K562 (cell line): ENCODE measurements around the gene KIF1A. TPM values are rescaled to one million over a fixed set of nuclear protein-coding genes. Genes with fewer than 3 reads are reported as not detected.

ENCODE experiments used
- ATAC-seq: fragments of 200-7000 bp; cut with Tn5 transposase; 3 replicates; pipeline ENCODE4 v1.9.1; 2020; ENCODE audit warnings: moderate library complexity
- BruUV-seq: library from RNA; stranded (reverse); fragments of 400-500 nt; replicated peaks from 2 replicates; lab custom pipeline; 2021; lab: Mats Ljungman, UMichigan
- CTCF ChIA-PET: fragments of 300-600 bp; formaldehyde crosslinking; extraction: SDS; loops from one replicate; lab custom pipeline; 2021; ENCODE audit warnings: low intra/inter-chr PET ratio; lab: Yijun Ruan, JAX
- POLR2A ChIA-PET: fragments of 300-600, 350-650 bp; sonication (Branson Sonifier 250); formaldehyde crosslinking; extraction: SDS; loops from one replicate; lab custom pipeline; 2021; ENCODE audit warnings: antibody characterized with exemption, inconsistent platforms; lab: Yijun Ruan, JAX
- DNase-seq, 4 experiments: peaks; one replicate each; pipeline versions ENCODE4 v3.0.0 to v3.0.0-alpha.2; 2011 to 2018; ENCODE audit warnings: low spot score in 3 of 4, mixed read lengths in 3 of 4; ENCODE audit errors: extremely low read depth in 1 of 4
- FAIRE-seq: peaks from 2 replicates; lab custom pipeline; 2011; peaks lifted over from hg19 to GRCh38; lab: Jason Lieb, UNC
- H2AFZ ChIP-seq: 2 replicates; pipeline ENCODE4 v1.6.0; 2011; ENCODE audit warnings: low read depth, low read length, control low read depth, inconsistent platforms
- H3K27ac ChIP-seq: fragments of 200-600 bp; 3 replicates; pipeline ENCODE4 v1.8.0; 2011; ENCODE audit warnings: low read depth, mild to moderate bottlenecking, control low read depth, inconsistent platforms, low read length, moderate library complexity, mixed read lengths; ENCODE audit errors: extremely low read depth
- H3K27me3 ChIP-seq, 2 experiments: fragments of 300-600 bp in 1 of 2; 2 replicates in 1 of 2; 3 replicates in 1 of 2; pipeline versions ENCODE4 v1.6.0 to v1.8.0; 2011; ENCODE audit warnings: inconsistent platforms in 2 of 2, low read length in 2 of 2, mild to moderate bottlenecking in 1 of 2, mixed read lengths in 1 of 2, moderate library complexity in 1 of 2; ENCODE audit not compliant: control insufficient read depth in 2 of 2, insufficient read depth in 2 of 2
- H3K36me3 ChIP-seq: fragments of 300-600 bp; 3 replicates; pipeline ENCODE4 v1.8.0; 2011; ENCODE audit warnings: mild to moderate bottlenecking, low read length, inconsistent platforms; ENCODE audit not compliant: control insufficient read depth, insufficient read depth
- H3K4me1 ChIP-seq, 2 experiments: fragments of 200-600 bp in 1 of 2; replicated peaks in 1 of 2; 2 replicates in 1 of 2; 3 replicates in 1 of 2; pipeline versions ENCODE4 v1.5.1 to v1.8.0; 2011; ENCODE audit warnings: inconsistent platforms in 2 of 2, low read length in 2 of 2, mild to moderate bottlenecking in 1 of 2, mixed read lengths in 1 of 2, moderate library complexity in 1 of 2; ENCODE audit not compliant: control insufficient read depth in 2 of 2, insufficient read depth in 2 of 2
- H3K4me2 ChIP-seq: 2 replicates; pipeline ENCODE4 v1.6.1; 2011; ENCODE audit warnings: low read length, control low read depth, inconsistent platforms, mixed read lengths; ENCODE audit not compliant: insufficient read depth
- H3K4me3 ChIP-seq: fragments of 200-600 bp; sonication (generic), shearing (Covaris generic); 2 replicates; pipeline ENCODE4 v1.5.1; 2016; ENCODE audit warnings: control low read depth, inconsistent platforms
- H3K79me2 ChIP-seq: fragments of 200-600 bp; 3 replicates; pipeline ENCODE4 v1.8.0; 2011; ENCODE audit warnings: low read length, inconsistent platforms; ENCODE audit not compliant: control insufficient read depth, insufficient read depth
- H3K9ac ChIP-seq, 2 experiments: 2 replicates each; pipeline versions ENCODE4 v1.6.0 to v1.6.1; 2011; ENCODE audit warnings: low read depth in 2 of 2, low read length in 2 of 2, control low read depth in 1 of 2, inconsistent platforms in 1 of 2, mild to moderate bottlenecking in 1 of 2, mixed read lengths in 1 of 2; ENCODE audit not compliant: insufficient read depth in 1 of 2
- H3K9me1 ChIP-seq: one replicate; pipeline ENCODE4 v1.6.0; 2011; ENCODE audit warnings: inconsistent platforms, mild to moderate bottlenecking, low read length, moderate library complexity; ENCODE audit not compliant: control insufficient read depth, insufficient read depth
- H3K9me3 ChIP-seq: replicated peaks from 2 replicates; pipeline ENCODE4 v1.5.1; 2011; ENCODE audit warnings: low read depth, low read length, inconsistent platforms; ENCODE audit not compliant: control insufficient read depth, insufficient read depth
- H4K20me1 ChIP-seq: replicated peaks from 2 replicates; pipeline ENCODE4 v1.6.1; 2011; ENCODE audit warnings: low read length, inconsistent platforms, mixed read lengths; ENCODE audit not compliant: control insufficient read depth, insufficient read depth
- ELF1 ChIP-seq: fragments of 200-800 bp; sonication (Bioruptor generic); IDR thresholded peaks from 2 replicates; pipeline ENCODE4 v1.6.1; 2016; ENCODE audit warnings: missing genetic modification characterization, missing compliant biosample characterization
- ERF ChIP-seq: fragments of 450-650 bp; formaldehyde crosslinking; IDR thresholded peaks from 2 replicates; pipeline ENCODE4 v1.4.0; 2020; ENCODE audit warnings: mild to moderate bottlenecking, mixed read lengths
- NFATC3 ChIP-seq: fragments of 450-650 bp; IDR thresholded peaks from 2 replicates; pipeline ENCODE4 v1.6.1; 2017; ENCODE audit warnings: mild to moderate bottlenecking
- SETDB1 ChIP-seq: IDR thresholded peaks from one replicate; pipeline ENCODE4 v1.6.1; 2012; ENCODE audit warnings: low read length, control low read depth, inconsistent platforms
- ZBTB1 ChIP-seq: sonication (generic); formaldehyde crosslinking; IDR thresholded peaks from 2 replicates; pipeline ENCODE4 v1.8.1; 2023; ENCODE audit warnings: missing genetic modification reagents, low read depth, mild to moderate bottlenecking, borderline replicate concordance
- ZNF584 ChIP-seq: fragments of 200-800 bp; sonication (Bioruptor generic); IDR thresholded peaks from 2 replicates; pipeline ENCODE4 v1.6.1; 2016; ENCODE audit warnings: low read depth, mild to moderate bottlenecking, missing genetic modification characterization, missing compliant biosample characterization
- ZNF707 ChIP-seq: fragments of 250-450 bp; sonication (Bioruptor Pico); conservative IDR thresholded peaks from 2 replicates; pipeline ENCODE4 v1.8.0; 2022; ENCODE audit warnings: inconsistent platforms, mild to moderate bottlenecking, moderate library complexity
- WGBS: fragments of 100-300 bp; shearing (Covaris generic); methylation state at CpG from one replicate; pipeline ENCODE4 v1.1.6; 2016; ENCODE audit warnings: low coverage, mixed read lengths; ENCODE audit not compliant: insufficient coverage; ENCODE audit errors: missing lambda C conversion rate; 5-methylcytosine and 5-hydroxymethylcytosine counted together
- in situ Hi-C: fragments of 300-500 bp; cut with MboI; formaldehyde crosslinking; loops from 4 replicates; pipeline ENCODE4 v1.15.0; 2018; ENCODE audit warnings: inconsistent platforms, mixed read lengths
- intact Hi-C: fragments of 100-400 bp; cut with micrococcal nuclease; formaldehyde crosslinking; loops from 2 replicates; pipeline ENCODE4 v1.14.2; 2022
- polyA plus RNA-seq, 8 experiments: library from polyadenylated mRNA; depleted of rRNA in 4 of 8; stranded (reverse) in 5 of 8; unstranded in 3 of 8; fragments of >200 nt; fragmentation: Nextera tagmentation in 2 of 8; fragmentation: Illumina TruSeq in 1 of 8; extraction: Ambion mirVana in 2 of 8; extraction: Trizol in 1 of 8; gene quantifications; 2 replicates each; pipeline versions ENCODE4 v1.2.1 to v1.2.3, GENCODE V29; 2011 to 2014; ENCODE audit warnings: inconsistent platforms in 1 of 8, missing spikeins in 1 of 8
- total RNA-seq, 7 experiments: library from RNA; depleted of rRNA in 6 of 7; stranded (reverse); fragments of >200 nt in 6 of 7; fragmentation: Illumina TruSeq in 2 of 7; extraction: Trizol in 2 of 7; gene quantifications; 2 replicates each; pipeline versions ENCODE4 v1.2.1 to v1.2.3, GENCODE V29; 2011 to 2021; ENCODE audit warnings: low replicate concordance in 1 of 7
- TF ChIP-seq, protein P1 (sequence below), 3 experiments: IDR thresholded peaks in 2 of 3; conservative IDR thresholded peaks in 1 of 3; 2 replicates each; pipeline ENCODE4 v1.5.1; 2011 to 2012; ENCODE audit warnings: low read length in 3 of 3, mild to moderate bottlenecking in 3 of 3, control low read depth in 2 of 3, improper control_type of control experiment in 1 of 3, inconsistent platforms in 1 of 3, low read depth in 1 of 3, mixed read lengths in 1 of 3, moderate library complexity in 1 of 3; ENCODE audit not compliant: insufficient read depth in 2 of 3

Gene KIF1A
- total and polyA plus RNA-seq, 9 of the 15 experiments (the other 6 are each of a cell fraction or from before 2014, with no cell fraction given) = 0.07 to 1.4 (median 0.45) TPM; not detected in 2

DNA sequence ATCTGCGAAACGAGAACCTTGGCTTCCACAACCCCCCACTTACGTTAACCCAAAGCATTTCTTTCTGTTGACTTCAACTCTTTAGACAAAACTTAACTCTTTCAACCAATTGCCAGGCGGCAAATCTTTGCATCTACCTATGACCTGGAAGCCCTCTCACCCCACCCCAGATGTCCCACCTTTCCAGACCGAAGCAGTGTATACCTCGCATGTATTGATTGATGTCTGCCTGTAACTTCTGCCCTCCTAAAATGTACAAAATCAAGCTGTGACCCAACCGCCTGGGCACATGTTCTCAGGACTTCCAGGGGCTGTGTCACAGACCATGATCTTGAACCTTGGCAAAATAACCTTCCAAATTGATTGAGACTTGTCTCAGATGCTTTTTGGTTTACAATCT, 149.6 kb downstream of the KIF1A start:
- Histone ChIP-seq H3K9me3 (no peaks in the 10 kb centered on the region), H3K27ac (no peak overlapping the region), H3K79me2 (no peaks in the 10 kb centered on the region), H3K36me3 (no peaks in the 10 kb centered on the region), H3K4me1 (no peaks in the 10 kb centered on the region; a peak in 1 of 5 replicates), H2AFZ (no peak overlapping the region), H3K9ac (no peak overlapping the region), H3K27me3 (peaks cover 0 to 14% of the 10 kb centered on the region in 2 experiments; a peak in 4 of 5 replicates), H4K20me1 (no peaks in the 10 kb centered on the region), H3K9me1 (no peaks in the 10 kb centered on the region), H3K4me3 (no peak overlapping the region), H3K4me2 (no peak overlapping the region)
- TF ChIP-seq ZNF707 (CRISPR knock-in tag) = no peak
- TF ChIP-seq ERF = no peak
- TF ChIP-seq, protein P1, sequence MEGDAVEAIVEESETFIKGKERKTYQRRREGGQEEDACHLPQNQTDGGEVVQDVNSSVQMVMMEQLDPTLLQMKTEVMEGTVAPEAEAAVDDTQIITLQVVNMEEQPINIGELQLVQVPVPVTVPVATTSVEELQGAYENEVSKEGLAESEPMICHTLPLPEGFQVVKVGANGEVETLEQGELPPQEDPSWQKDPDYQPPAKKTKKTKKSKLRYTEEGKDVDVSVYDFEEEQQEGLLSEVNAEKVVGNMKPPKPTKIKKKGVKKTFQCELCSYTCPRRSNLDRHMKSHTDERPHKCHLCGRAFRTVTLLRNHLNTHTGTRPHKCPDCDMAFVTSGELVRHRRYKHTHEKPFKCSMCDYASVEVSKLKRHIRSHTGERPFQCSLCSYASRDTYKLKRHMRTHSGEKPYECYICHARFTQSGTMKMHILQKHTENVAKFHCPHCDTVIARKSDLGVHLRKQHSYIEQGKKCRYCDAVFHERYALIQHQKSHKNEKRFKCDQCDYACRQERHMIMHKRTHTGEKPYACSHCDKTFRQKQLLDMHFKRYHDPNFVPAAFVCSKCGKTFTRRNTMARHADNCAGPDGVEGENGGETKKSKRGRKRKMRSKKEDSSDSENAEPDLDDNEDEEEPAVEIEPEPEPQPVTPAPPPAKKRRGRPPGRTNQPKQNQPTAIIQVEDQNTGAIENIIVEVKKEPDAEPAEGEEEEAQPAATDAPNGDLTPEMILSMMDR (IDR thresholded peaks at IDR 0.05 in 2 of 3, conservative IDR thresholded peaks at IDR 0.05 in 1 of 3; ENCODE audit: insufficient read depth in 2 of 3, low read depth in 1 of 3, low read length in 3 of 3) = no peak
- no peak for TF ChIP-seq ZBTB1 (CRISPR knock-in tag)
- TF ChIP-seq SETDB1 = no peak
- no peak for TF ChIP-seq ELF1 (tag)
- no peak for TF ChIP-seq NFATC3
- no peak for TF ChIP-seq ZNF584 (CRISPR knock-in tag)
- ChIA-PET POLR2A (interaction anchor here (0.7 kb wide), 1 partner anchor 30 kb away, joined by 3 read pairs; no protein-coding TSS in a partner anchor), CTCF (no interaction called here)
- intact Hi-C loops (no loop called here), in situ Hi-C loops (no loop called here)
- no peak for FAIRE-seq
- DNase-seq = no peak
- ATAC-seq = no peak
- 1% methylated on average over 7 of the region's 7 CpGs for WGBS
- BruUV-seq = no TSS peak
